GM21515 (cell line): ENCODE data around the gene TUBGCP4.
A peak's percentile ranks its signal among the peaks of the same experiment; 100 is the strongest.
"Not testable (repeated sequence)": the region's sequence is repeated elsewhere in the genome, so short reads cannot be mapped to it uniquely, and the experiment has no call there.

Experiments used
- ATAC-seq: cut with Tn5 transposase; IDR thresholded peaks from one replicate; pipeline ENCODE4 v1.9.1; 2021; ENCODE audit not compliant: unreplicated experiment

TUBGCP4 gene, protein sequence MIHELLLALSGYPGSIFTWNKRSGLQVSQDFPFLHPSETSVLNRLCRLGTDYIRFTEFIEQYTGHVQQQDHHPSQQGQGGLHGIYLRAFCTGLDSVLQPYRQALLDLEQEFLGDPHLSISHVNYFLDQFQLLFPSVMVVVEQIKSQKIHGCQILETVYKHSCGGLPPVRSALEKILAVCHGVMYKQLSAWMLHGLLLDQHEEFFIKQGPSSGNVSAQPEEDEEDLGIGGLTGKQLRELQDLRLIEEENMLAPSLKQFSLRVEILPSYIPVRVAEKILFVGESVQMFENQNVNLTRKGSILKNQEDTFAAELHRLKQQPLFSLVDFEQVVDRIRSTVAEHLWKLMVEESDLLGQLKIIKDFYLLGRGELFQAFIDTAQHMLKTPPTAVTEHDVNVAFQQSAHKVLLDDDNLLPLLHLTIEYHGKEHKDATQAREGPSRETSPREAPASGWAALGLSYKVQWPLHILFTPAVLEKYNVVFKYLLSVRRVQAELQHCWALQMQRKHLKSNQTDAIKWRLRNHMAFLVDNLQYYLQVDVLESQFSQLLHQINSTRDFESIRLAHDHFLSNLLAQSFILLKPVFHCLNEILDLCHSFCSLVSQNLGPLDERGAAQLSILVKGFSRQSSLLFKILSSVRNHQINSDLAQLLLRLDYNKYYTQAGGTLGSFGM

DNA sequence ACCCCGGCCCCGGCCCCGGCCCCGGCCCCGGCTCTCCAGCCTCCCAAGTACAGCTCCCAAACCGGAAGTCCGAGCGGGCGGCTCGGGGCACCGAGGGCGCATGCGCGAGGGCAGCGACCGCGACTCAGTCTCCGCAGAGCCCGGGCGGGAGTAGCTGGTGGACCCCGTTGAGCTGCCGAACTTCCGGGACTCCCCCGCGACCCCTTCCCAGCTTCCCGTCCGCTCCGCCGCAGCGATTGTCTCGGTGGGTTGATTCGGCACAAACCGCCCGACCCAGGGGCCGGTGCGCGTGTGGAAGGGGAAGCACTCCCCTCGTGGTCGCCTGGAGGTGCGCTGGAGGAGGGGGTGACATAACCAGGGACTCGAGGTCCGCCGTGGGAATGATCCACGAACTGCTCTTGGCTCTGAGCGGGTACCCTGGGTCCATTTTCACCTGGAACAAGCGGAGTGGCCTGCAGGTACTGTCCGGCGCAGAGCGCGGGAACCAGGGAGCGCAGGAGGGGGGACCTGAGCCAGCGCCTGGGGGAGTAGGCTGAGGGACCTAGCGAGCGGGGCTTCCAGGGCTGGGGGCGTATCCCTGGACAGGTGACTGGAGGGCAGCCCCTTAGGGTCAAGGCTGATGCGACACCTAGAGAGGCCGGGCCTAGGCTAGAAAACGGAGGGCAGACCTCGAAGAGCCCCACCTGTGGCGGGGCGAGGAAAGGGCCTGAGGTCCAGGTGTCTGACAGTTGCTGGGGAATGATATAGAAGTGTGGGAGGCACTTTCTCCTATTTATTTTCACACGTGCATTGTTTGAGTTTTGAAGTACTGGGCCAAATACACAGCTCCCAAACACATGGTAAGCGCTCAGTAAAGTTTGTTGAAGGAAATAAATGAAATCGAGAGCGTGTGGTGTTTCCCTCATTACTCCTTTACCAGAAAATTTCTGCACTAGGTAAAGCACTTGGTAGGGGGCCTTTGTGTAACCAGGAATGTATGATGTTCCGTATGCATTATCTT is at the start of gene TUBGCP4, which contains the start of gene ZSCAN29:
TUBGCP4 (plus strand) TSS at position 127 of the 1,000 bp plus-strand sequence; CDS start at position 381, 254 bp downstream.
ZSCAN29 (minus strand) TSS at position 69 of the 1,000 bp plus-strand sequence. CDS start 1,130 bp downstream, outside the sequence.
- ATAC-seq, result peak; percentile 83

DNA sequence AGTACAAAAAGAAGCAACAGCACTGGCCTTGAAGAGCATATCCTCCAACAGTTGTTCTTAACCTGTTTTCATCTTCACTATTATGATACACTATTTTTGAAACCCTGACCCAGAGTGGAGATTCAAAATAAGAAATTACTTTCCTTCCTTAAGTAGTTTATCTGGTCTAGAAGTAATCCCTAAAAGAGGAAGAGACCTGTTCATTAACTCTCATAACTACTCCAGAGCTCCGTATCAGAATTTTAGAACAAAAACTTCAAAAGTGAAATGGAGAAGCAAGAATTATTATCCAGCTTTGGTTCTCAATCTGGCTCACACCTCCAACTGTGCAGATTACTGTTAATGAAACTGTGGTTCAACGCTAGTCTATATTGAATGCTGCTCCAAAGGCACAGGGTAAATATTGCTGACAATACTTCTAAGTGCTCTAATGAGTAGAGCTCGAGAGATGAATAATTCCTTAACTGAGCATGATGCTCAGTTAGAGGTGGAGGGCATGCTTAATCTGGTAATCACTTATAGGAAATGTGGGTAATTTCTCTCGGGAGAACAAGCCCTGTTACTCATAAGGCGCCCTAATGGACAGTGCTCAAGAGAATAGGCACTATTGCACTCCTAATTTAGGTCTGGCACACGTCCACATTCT is 45.7 kb upstream of the TUBGCP4 start:
- ATAC-seq, result no peak

DNA sequence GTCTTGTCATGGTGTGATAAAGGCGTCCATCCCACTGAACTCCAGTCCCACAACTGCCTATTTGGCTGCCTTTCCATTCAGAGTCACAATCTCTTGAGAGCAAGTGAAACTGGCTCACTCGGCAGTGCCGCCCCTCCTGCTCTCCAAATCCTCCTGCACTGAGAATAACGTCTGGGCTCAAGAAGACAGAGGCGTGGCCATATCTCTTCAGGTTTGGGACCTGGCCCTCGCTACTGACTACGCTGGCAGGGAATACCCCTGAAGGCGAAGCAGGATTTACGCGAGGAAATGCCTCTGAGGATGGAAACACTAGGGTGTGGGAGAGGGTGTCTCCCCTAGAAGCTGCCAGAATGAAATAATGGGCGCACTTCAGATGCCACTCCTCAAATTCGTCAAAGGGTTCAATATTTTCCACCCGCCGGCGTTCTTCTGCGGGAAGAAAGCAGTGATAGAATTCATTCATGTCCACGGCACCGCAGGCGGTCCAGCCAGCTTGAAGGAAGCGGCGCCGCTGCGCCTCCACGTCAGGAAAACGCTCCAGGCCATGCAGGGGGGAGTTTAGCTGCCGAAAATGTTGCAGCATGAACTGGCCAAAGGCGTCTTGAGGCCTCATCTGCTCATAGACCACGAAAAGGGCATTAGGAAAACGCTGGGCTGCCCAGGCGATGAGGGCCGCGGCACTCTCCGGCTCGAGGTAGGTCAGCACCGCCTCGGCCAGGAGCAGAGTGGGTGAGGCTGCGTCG is 41.5 kb upstream of the TUBGCP4 start:
- ATAC-seq, result no peak

DNA sequence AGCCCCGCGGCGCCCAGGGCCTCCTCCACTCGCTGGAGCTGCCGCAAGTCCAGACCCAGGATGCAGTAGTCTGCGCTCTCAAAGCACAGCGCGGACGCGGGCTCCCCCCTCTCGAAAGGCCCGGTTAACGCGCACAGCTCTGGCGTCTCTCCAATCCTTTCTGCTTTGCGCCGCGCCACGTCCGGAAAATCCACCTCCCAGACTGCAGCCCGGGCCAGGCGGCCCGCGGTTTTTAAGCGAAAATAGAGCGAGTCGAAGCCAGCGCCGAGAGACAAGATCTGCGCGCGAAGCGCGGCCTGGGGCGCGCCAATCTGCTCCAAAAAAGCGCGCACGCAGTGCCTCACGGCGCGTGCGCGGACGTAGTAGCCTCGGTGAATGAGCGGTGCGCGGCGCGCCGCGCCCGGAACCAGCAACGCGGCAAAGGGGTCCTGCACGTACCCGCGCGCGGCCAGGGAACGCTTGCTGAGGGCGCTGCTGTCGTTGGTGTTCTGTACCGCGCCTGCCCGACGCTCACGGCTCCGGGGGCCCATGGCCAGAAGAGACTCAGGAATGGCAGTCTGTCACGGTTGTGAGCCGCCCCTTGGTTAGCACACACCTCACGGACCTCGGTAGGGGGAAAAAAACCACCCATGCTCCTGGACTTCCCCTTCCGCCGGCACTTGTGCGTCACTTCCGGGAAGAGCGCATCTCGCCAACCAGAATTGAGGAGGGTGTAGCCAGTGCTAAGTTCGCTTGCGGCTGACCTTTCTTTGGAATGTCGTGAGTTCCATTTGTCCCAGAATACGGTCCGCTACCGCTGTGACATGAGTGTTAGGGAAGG is 40.7 kb upstream of the TUBGCP4 start, which contains the start of gene LCMT2:
LCMT2 (minus strand) TSS at position 614 of the 820 bp plus-strand sequence; CDS start at position 530, 84 bp downstream.
- peak; percentile 76 for ATAC-seq

DNA sequence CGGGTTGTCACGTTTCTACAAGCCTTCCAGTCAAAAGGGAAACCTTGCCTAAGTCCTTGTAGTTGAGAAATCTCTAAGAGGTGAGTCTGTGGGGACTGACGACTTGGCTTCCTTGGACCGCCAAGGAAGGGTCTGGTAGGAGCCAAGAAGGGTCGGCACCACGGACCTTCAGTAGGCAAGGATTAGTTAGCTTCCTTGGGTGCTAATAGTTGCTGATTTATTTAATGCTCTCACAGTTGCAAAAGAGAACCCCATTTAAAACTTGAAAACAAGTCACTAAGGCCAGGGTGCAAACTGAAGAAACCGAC is 40.2 kb upstream of the TUBGCP4 start:
- ATAC-seq, result peak; percentile 31

DNA sequence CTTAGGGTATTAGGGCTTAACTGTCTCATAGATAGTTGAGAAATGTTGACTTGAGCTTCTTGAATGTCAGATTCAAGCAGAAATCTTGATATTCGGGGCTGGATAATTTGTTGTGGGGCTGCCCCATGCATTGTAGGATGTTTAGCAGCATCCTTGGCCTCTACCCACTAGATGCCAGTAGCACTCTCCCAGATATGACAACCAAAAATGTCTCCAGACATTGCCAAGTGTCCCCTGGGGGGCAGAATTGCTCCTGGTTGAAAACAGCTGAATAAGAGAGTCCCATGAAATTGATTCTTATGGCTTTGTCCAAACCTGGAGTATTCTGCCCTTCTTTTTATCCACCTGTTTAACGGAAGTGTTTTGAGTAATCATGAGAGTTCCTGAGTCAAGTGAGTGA is 24.6 kb upstream of the TUBGCP4 start:
- ATAC-seq, result no peak

DNA sequence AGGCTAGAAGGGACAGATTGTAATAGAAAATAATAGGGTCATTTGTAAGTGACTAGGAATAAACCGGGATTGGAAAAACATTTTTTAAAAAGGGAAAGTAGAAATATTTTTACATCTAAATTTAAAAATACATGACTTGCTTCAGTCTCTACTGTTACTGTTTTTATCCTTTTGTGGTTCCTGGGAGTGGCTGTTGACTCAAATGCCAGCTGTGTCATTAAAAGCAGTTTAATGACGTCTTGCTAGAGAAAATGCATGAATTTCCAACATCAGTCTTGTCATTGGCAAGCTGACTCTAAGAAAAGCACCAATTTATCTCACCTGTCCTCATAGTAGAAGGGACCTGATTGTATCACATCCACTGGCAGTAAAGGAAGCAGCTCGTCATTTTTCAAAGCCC is 23.8 kb upstream of the TUBGCP4 start:
- no peak for ATAC-seq

DNA sequence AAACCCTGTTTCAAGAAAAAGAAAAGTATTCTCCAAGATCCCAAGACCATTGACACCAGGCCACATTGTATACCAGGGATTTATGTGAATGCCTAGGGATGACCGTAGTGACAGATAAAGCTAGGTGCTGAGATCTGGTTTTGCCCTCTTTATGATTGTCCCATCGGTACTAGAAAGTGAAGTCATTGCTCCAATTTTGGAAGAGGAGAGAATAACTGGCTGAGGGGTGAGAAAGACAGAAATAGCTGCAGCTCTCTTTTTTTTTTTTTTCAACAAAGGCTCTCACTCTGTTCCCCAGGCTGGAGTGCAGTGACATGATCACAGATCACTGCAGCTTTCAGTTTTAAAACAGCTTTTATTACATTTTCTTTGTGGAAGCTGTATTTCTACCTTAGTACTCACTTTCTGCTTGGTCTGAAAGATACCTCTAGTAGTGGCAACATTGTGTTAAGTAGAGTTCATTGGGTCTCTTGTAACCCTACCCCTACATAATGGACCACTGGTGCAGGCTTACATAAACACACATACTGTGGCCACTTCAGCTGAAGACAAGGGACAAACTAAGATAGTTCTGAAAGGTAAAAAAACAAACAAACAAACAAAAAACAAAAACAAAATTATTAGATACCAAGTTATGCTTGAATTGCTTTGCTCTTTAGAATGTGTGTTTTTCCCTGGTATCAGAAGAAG is 18.1 kb upstream of the TUBGCP4 start:
- ATAC-seq, result no peak

DNA sequence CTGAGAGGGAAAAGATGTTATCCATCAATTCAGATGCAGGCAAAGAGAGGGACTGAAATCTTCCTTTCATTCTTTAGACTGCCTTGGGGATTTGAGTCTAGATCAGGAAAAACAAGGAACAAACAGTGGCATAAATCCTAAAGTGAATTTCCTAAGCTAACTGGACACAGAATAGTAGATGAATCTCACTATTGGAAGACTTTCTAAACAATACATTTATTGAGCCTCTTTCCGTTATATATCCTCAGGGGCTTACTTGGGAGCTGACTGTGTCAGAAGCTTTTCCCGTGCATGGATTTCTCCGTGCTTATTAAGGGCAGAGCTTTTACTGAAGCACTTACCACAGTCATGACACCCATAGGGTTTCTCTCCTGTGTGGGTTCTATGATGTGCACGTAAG is 10.1 kb upstream of the TUBGCP4 start:
- no peak for ATAC-seq

DNA sequence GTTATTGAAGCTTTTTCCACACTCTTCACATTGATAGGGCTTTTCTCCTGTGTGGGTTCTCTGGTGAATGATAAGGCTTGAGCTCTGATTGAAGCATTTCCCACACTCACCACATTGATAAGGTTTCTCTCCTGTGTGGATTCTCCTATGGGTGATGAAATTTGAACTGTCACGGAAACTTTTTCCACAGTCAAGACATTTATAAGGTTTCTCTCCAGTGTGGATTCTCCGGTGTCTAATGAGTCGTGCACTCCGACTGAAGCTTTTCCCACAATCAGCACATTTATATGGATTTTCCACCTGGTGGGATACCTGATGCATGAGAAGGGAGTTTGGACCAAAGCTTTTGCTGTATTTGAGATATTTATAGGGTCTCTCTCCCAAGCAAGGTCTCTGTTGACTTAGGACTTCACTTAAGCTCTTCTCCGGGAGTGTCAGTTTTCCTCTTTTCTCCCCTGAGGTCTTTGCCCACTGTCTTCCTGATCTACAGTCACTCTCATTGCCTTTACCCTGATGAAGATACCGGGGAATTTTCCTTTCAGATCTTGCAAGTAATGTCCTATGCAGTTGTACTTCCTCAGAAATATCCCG is 9.5 kb upstream of the TUBGCP4 start:
- no peak for ATAC-seq

DNA sequence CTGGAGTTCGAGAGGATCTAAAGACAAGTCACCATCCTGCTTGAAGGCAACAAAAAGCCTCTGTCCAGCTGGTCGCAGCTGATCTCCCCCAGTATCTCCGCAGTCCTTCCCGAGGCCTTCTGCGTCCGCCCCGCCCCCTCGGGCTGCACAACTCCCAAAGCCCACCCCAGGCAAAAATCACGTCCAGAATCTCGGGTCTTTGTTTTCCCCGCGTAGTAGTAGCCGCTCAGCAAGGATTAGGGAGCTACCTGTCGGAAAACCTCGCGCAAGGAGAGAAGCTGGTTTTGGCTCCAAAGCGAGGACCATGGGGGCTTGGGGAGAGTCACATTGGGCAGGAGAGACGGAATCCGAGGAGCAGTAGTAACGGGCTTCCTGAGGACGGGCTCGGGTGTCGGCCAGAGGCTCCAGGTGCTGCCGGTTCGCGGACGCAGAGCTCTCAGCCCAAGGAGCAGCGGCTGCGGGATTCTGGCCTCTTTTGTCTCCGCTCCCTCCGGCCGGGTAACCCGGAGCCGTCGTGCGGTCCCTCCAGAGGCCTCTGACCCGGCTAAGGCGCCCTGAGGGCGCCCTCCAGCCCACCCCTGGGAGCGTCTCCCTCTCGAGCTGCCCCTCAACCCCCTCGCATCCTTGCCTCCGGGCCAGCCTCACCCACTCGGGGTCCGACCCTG is 459 bp upstream of the TUBGCP4 start:
- peak; percentile 34 for ATAC-seq

DNA sequence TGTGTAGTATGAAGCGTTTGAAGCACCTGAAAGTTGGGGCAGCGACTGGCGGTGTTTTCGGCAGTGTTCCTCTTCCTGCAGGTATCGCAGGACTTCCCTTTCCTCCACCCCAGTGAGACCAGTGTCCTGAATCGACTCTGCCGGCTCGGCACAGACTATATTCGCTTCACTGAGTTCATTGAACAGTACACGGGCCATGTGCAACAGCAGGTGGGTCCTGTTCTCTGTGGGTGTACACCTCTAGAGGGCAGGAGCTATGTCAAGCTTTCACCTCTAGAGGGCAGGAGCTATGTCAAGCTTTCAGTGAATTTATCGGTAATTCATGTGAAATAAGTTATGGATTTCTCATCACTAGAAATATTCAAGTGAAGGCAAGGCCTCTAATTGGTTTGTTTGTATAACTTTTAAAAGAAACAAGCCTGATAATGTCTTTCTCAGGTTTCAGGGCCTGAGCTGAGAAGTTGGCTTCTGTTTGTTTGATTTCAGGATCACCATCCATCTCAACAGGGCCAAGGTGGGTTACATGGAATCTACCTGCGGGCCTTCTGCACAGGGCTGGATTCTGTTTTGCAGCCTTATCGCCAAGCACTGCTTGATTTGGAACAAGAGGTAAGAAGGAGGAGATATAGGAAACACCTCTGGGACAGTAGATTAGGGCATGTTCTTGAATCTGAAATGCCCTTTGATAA is 5.3 kb downstream of the TUBGCP4 start:
- no peak for ATAC-seq

DNA sequence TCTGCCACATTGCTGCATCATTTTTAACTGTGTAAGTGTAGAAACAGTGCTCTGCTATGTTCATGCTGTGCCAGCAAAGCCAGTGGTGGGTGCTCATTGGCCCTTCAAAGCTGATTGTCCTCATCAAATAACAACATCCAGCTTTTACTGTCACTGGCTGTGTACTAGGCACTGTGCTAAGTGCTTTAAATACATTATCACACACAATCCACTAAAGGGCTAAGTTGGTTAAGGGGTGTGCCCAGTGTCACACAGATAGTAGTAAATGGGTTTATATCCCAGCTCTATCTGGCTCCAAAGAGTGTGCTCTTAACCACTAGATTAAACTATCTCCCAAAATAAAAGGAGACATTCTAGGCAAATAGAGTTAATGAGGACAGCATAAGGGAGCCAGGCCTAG is 7.7 kb downstream of the TUBGCP4 start:
- no peak for ATAC-seq

DNA sequence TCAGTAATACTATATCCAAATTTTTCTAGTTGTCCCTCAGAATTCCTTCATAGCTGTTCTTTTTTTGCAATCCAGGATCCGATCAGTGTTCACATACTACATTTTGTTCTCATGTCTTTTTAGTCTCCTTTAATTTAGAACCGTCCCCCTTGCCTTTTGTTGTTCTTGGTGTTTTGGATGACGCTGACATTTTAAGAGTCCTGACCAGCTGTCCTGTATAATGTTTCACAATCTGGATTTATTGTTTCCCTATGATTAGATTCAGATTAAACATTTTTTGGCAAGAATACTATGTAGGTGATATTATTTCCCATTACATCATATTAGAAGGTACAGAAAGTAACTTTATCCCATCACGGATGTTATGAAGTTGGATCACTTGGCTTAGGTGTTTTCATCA is 11.4 kb downstream of the TUBGCP4 start:
- no peak for ATAC-seq

DNA sequence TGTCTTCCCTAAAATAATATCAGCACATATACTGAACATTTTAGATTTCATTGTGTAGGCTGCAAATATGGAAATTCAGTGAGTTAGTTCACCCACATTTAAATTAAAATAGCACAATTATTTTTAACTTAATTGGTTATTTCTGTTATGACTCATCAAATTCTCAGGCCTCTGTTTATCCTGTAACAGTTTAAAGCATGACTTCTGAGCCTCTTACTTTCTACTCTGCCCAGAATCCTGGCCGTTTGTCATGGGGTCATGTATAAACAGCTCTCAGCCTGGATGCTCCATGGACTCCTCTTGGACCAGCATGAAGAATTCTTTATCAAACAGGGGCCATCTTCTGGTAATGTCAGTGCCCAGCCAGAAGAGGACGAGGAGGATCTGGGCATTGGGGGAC is 12.2 kb downstream of the TUBGCP4 start:
- ATAC-seq, result no peak

DNA sequence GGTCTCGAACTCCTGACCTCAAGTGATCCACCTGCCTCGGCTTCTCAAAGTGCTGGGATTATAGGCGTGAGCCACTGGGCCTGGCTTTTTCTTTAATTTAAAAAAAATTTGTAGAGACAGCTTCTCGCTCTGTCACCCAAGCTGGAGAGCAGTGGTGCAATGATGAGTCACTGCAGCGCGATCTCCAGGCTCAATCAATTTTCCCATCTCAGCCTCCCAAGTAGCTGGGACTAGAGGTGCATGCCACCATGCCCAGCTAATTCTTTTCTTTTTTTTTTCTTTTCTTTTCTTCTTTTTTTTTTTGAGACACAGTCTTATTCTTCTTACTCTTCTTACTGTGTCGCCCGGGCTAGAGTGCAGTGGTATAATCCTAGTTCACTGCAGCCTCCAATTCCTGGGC is 19.8 kb downstream of the TUBGCP4 start:
- ATAC-seq, result no peak

DNA sequence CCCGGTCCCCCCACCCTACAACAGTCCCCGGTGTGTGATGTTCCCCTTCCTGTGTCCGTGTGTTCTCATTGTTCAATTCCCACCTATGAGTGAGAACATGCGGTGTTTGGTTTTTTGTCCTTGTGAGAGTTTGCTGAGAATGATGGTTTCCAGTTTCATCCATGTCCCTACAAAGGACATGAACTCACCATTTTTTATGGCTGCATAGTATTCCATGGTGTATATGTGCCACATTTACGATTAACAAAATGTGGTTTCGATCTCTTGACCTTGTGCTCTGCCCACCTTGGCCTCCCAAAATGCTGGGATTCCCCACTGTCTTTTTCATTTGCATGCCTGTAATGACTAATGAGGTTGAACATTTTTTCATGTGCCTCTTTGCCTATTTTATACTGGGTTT is 22.7 kb downstream of the TUBGCP4 start:
- ATAC-seq, result not testable (repeated sequence)
